ENCODE measurements around the gene NDUFV2. TPM values are rescaled to one million over a fixed set of nuclear protein-coding genes. Genes with fewer than 3 reads are reported as not detected.

The NDUFV2 gene
- total and polyA plus RNA-seq, 2 experiments from 2014 or later, result 111 to 391 TPM

DNA sequence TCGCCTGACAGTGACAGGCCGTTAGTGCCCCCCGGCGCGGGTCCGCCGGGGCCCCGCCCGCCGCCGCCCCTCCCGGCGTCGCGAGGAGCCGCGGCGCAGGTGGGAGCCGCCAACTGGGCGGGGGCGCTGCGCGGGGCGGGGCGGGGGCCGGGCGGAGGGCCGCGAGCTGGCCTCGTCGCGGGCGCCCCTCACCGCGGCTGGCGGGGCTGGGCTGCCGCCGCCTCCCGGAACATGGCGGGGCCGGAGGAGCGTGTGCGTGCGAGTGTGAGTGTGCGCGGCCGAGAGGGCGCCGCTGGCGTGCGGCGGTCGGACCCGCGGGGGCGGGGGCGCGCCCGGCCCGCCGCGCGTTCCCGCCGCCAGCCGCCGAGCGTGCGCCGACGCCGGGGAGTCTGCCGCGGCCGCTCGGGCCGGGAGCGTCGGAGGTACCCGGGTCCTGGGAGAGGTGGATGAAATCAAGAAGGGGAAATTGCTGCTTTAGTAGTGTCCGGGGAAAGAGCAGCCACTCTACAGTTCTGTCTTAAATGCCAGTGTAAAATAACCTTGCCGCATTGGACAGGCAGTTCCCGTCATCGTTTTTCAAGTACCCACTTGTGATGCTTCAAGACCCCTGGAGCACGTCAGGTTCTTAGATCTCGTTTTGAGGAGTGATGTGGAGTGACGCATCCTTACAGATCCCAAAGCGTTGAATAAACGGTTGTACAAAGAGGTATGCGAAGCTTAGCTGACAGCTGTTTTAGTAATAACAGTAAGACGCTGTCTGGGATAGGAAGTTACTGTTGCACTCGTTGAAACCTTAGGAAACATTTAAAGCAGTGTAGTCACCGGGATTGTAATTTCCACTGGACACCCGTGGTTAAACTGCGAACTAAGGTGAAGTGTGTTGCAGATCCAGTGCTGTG lies 34.9 kb downstream of the NDUFV2 start:
- TF ChIP-seq, protein P1, sequence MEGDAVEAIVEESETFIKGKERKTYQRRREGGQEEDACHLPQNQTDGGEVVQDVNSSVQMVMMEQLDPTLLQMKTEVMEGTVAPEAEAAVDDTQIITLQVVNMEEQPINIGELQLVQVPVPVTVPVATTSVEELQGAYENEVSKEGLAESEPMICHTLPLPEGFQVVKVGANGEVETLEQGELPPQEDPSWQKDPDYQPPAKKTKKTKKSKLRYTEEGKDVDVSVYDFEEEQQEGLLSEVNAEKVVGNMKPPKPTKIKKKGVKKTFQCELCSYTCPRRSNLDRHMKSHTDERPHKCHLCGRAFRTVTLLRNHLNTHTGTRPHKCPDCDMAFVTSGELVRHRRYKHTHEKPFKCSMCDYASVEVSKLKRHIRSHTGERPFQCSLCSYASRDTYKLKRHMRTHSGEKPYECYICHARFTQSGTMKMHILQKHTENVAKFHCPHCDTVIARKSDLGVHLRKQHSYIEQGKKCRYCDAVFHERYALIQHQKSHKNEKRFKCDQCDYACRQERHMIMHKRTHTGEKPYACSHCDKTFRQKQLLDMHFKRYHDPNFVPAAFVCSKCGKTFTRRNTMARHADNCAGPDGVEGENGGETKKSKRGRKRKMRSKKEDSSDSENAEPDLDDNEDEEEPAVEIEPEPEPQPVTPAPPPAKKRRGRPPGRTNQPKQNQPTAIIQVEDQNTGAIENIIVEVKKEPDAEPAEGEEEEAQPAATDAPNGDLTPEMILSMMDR (IDR thresholded peaks at IDR 0.05; ENCODE audit: low read depth, low read length), result no peak
- peaks cover 10% of the 10 kb centered on the region for H3K36me3 ChIP-seq
- H3K4me3 ChIP-seq, result peak overlapping the region; percentile 50
- no peaks in the 10 kb centered on the region for H3K27me3 ChIP-seq
- peak; percentile 80 to 84 for DNase-seq (ENCODE audit: low read depth in 1 of 2, low spot score in 1 of 2)
- H3K4me1 ChIP-seq (ENCODE audit: low read depth), result no peaks in the 10 kb centered on the region
- peak overlapping the region; percentile 94 for H3K27ac ChIP-seq
- no peaks in the 10 kb centered on the region for H3K9me3 ChIP-seq (ENCODE audit: low read depth)

DNA sequence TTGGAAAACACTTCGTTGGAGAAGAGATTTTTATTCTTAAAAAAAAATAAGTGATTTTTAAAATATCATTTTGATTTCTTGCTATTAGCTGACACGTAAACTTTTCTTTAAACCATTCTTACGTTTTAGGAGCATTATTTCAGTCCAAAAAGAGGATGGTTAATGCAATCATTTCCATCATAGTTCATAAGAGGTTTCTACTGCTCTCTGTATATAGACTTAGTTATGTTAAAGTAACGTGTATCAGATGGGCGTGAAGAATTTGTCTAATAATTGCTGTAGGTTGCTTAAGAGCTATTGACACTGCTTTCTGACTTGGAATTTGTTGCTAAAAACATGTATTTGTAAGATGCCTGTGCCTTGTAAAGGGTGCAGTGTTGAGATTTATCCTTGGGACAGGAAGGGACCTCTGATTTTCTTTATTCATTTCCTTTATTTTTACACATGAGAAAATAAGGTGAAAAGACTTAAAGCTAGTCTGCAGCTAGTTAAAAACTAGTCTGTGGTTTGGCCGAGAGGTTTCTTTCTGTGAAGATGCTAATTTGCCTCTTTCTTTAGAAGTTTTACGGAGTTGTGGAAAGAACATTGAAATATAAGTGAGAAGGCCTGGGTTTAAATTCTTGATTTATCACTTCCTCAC lies 37.0 kb downstream of the NDUFV2 start:
- H3K27me3 ChIP-seq, result no peaks in the 10 kb centered on the region
- no peak overlapping the region for H3K4me3 ChIP-seq
- no peaks in the 10 kb centered on the region for H3K4me1 ChIP-seq (ENCODE audit: low read depth)
- no peak overlapping the region for H3K27ac ChIP-seq
- no peak for DNase-seq (ENCODE audit: low read depth in 1 of 2, low spot score in 1 of 2)
- H3K36me3 ChIP-seq, result no peaks in the 10 kb centered on the region
- TF ChIP-seq, protein P1 (IDR thresholded peaks at IDR 0.05; ENCODE audit: low read depth, low read length), result no peak
- H3K9me3 ChIP-seq (ENCODE audit: low read depth), result no peaks in the 10 kb centered on the region

DNA sequence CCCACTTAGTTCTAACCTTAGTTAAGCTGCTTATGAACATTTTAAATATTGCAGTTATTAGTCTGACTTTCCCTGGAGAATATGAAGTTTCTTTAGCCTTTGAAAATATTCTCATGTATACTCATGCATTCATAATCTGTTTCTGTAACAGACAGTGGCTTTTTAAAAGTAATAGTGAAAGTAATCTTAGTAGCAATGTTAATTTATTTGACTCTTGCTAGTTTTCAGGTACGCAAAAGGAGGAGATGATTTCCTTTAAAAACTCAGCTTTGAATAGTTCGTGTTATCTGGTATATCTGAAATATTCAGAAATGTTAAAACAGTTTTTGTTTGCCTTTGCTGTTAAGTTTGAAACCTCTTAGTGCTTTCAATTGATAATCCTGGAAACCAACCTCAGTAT lies 37.9 kb downstream of the NDUFV2 start:
- TF ChIP-seq, protein P1 (IDR thresholded peaks at IDR 0.05; ENCODE audit: low read depth, low read length), result no peak
- Histone ChIP-seq H3K27ac (no peak overlapping the region), H3K9me3 (ENCODE audit: low read depth) (no peaks in the 10 kb centered on the region), H3K27me3 (no peaks in the 10 kb centered on the region), H3K4me3 (no peak overlapping the region), H3K36me3 (no peaks in the 10 kb centered on the region), H3K4me1 (ENCODE audit: low read depth) (no peaks in the 10 kb centered on the region)
- DNase-seq (ENCODE audit: low read depth in 1 of 2, low spot score in 1 of 2), result no peak

DNA sequence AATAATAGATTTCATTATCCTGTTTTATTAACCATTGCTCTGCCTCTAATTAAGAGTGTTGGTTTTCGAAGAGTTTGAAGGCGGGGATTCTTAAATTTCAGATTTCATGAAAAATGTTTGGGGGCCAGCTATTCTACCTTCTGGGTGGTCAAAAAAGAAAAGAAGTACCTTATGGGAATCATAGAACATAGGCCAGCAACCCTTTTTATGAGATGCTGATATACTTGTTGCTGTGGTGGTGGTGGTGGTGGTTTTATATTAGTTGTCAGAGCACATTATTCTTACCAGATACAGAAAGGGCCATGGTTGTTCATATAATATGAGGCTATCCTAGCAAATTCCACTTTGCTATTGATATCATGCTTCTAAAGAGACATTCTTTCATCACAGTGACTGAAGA lies 38.5 kb downstream of the NDUFV2 start:
- Histone ChIP-seq H3K27ac (no peak overlapping the region), H3K36me3 (no peaks in the 10 kb centered on the region), H3K27me3 (no peaks in the 10 kb centered on the region), H3K4me1 (ENCODE audit: low read depth) (no peaks in the 10 kb centered on the region), H3K4me3 (no peak overlapping the region), H3K9me3 (ENCODE audit: low read depth) (no peaks in the 10 kb centered on the region)
- no peak for DNase-seq (ENCODE audit: low read depth in 1 of 2, low spot score in 1 of 2)
- TF ChIP-seq, protein P1 (IDR thresholded peaks at IDR 0.05; ENCODE audit: low read depth, low read length), result no peak

DNA sequence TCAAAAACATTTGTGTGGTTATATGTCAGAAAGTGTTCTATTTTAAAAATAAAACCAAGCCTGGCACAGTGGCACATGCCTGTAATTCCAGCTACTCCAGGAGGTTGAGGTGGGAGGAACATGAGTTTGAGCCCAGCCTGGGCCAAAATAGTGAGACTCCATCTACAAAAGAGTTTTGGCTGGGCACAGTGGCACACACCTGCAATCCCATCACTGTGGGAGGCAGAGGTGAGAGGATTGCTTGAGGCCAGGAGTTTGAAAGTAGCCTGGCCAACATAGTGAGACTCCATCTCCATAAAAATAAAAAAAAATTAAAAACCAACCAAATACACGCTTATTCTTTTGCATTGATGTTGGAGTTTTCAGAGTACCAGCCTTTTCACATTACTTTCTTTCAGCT lies 43.7 kb downstream of the NDUFV2 start:
- Histone ChIP-seq H3K27me3 (no peaks in the 10 kb centered on the region), H3K4me1 (ENCODE audit: low read depth) (peaks cover 9% of the 10 kb centered on the region), H3K9me3 (ENCODE audit: low read depth) (no peaks in the 10 kb centered on the region), H3K27ac (no peak overlapping the region), H3K36me3 (no peaks in the 10 kb centered on the region), H3K4me3 (no peak overlapping the region)
- TF ChIP-seq, protein P1 (IDR thresholded peaks at IDR 0.05; ENCODE audit: low read depth, low read length), result no peak
- DNase-seq (ENCODE audit: low read depth in 1 of 2, low spot score in 1 of 2), result no peak

Data from cardiac muscle cell (in vitro differentiated cells and primary cell).